ENCODE data around the gene POLG. TPM values are rescaled to one million over a fixed set of nuclear protein-coding genes. Genes with fewer than 3 reads are reported as not detected.
A peak's percentile ranks its signal among the peaks of the same experiment; 100 is the strongest.

Gene POLG
- total and polyA plus RNA-seq, 2 experiments from 2014 or later, result 28.8 to 74.1 TPM

GRCh38 chr15:89371228-89372044, 36.8 kb upstream of the POLG start:
- H3K27me3 Mint-ChIP-seq (ENCODE audit: insufficient read depth, low read depth, poor library complexity), result peaks cover 98% of the 10 kb centered on the region
- Histone ChIP-seq H3K9me2 (ENCODE audit: insufficient read depth) (no peaks in the 10 kb centered on the region), H3K4me1 (ENCODE audit: insufficient read depth) (peaks cover 65% of the 10 kb centered on the region), H3K36me3 (ENCODE audit: insufficient read depth) (no peaks in the 10 kb centered on the region; the same call in 1 of the 2 replicates), H3K79me2 (replicated peaks; ENCODE audit: insufficient read depth) (no peaks in the 10 kb centered on the region), H3K27ac (ENCODE audit: low read depth) (no peak overlapping the region), H3K27me3 (ENCODE audit: insufficient read depth) (peaks cover 100% of the 10 kb centered on the region), H3K4me3 (peak overlapping the region; percentile 48), H3F3A (replicated peaks; ENCODE audit: low read depth) (peaks cover 31% of the 10 kb centered on the region), H2AFZ (peak overlapping the region; percentile 18; the same call in 1 of the 2 replicates), H3K4me2 (peak overlapping the region; percentile 71), H4K20me1 (replicated peaks; ENCODE audit: insufficient read depth) (peaks cover 46% of the 10 kb centered on the region)
- H3K36me3 Mint-ChIP-seq (ENCODE audit: low read depth), result no peaks in the 10 kb centered on the region
- H3K9me3 Mint-ChIP-seq, result peaks cover 4% of the 10 kb centered on the region; the same call in 2 of the 3 replicates
- TF ChIP-seq CREB1 (CRISPR knock-in tag; IDR thresholded peaks at IDR 0.05; ENCODE audit: low read depth) (no peak), JUNB (IDR thresholded peaks at IDR 0.05; ENCODE audit: unreplicated experiment) (no peak), ZNF114 (CRISPR knock-in tag; IDR thresholded peaks at IDR 0.05) (no peak), EZH2 (IDR thresholded peaks at IDR 0.05; ENCODE audit: low read depth, unreplicated experiment) (peak; percentile 78), EZH2phosphoT487 (IDR thresholded peaks at IDR 0.05; ENCODE audit: unreplicated experiment) (peak; percentile 99), NANOG (IDR thresholded peaks at IDR 0.05; ENCODE audit: borderline replicate concordance) (no peak)
- peak; percentile 59 for DNase-seq (ENCODE audit: low spot score)
- peak overlapping the region; percentile 52 for H3K4me3 Mint-ChIP-seq
- H3K4me1 Mint-ChIP-seq, result peaks cover 42% of the 10 kb centered on the region
- no peak overlapping the region for H3K27ac Mint-ChIP-seq
- peak; percentile 9 for ATAC-seq

GRCh38 chr15:89370978-89371227, 36.3 kb upstream of the POLG start:
- H3K79me2 ChIP-seq (replicated peaks; ENCODE audit: insufficient read depth), result no peaks in the 10 kb centered on the region
- H3K4me1 Mint-ChIP-seq, result peaks cover 44% of the 10 kb centered on the region
- H3K27me3 ChIP-seq (ENCODE audit: insufficient read depth), result peaks cover 100% of the 10 kb centered on the region

More at GRCh38 chr15:89370978-89371227, 36.3 kb upstream of the POLG start:
- peaks cover 47% of the 10 kb centered on the region for H4K20me1 ChIP-seq (replicated peaks; ENCODE audit: insufficient read depth)
- H3F3A ChIP-seq (replicated peaks; ENCODE audit: low read depth), result peaks cover 32% of the 10 kb centered on the region
- H3K36me3 Mint-ChIP-seq (ENCODE audit: low read depth), result no peaks in the 10 kb centered on the region
- H3K4me3 Mint-ChIP-seq, result peak overlapping the region; percentile 32; the same call in 2 of the 3 replicates
- peak overlapping the region; percentile 18; the same call in 1 of the 2 replicates for H2AFZ ChIP-seq
- DNase-seq (ENCODE audit: low spot score) (no peak), ATAC-seq (no peak)
- H3K27ac Mint-ChIP-seq, result no peak overlapping the region
- no peak overlapping the region for H3K27ac ChIP-seq (ENCODE audit: low read depth)
- no peaks in the 10 kb centered on the region for H3K9me2 ChIP-seq (ENCODE audit: insufficient read depth)
- peaks cover 7% of the 10 kb centered on the region; the same call in 2 of the 3 replicates for H3K9me3 Mint-ChIP-seq
- TF ChIP-seq, protein P1, sequence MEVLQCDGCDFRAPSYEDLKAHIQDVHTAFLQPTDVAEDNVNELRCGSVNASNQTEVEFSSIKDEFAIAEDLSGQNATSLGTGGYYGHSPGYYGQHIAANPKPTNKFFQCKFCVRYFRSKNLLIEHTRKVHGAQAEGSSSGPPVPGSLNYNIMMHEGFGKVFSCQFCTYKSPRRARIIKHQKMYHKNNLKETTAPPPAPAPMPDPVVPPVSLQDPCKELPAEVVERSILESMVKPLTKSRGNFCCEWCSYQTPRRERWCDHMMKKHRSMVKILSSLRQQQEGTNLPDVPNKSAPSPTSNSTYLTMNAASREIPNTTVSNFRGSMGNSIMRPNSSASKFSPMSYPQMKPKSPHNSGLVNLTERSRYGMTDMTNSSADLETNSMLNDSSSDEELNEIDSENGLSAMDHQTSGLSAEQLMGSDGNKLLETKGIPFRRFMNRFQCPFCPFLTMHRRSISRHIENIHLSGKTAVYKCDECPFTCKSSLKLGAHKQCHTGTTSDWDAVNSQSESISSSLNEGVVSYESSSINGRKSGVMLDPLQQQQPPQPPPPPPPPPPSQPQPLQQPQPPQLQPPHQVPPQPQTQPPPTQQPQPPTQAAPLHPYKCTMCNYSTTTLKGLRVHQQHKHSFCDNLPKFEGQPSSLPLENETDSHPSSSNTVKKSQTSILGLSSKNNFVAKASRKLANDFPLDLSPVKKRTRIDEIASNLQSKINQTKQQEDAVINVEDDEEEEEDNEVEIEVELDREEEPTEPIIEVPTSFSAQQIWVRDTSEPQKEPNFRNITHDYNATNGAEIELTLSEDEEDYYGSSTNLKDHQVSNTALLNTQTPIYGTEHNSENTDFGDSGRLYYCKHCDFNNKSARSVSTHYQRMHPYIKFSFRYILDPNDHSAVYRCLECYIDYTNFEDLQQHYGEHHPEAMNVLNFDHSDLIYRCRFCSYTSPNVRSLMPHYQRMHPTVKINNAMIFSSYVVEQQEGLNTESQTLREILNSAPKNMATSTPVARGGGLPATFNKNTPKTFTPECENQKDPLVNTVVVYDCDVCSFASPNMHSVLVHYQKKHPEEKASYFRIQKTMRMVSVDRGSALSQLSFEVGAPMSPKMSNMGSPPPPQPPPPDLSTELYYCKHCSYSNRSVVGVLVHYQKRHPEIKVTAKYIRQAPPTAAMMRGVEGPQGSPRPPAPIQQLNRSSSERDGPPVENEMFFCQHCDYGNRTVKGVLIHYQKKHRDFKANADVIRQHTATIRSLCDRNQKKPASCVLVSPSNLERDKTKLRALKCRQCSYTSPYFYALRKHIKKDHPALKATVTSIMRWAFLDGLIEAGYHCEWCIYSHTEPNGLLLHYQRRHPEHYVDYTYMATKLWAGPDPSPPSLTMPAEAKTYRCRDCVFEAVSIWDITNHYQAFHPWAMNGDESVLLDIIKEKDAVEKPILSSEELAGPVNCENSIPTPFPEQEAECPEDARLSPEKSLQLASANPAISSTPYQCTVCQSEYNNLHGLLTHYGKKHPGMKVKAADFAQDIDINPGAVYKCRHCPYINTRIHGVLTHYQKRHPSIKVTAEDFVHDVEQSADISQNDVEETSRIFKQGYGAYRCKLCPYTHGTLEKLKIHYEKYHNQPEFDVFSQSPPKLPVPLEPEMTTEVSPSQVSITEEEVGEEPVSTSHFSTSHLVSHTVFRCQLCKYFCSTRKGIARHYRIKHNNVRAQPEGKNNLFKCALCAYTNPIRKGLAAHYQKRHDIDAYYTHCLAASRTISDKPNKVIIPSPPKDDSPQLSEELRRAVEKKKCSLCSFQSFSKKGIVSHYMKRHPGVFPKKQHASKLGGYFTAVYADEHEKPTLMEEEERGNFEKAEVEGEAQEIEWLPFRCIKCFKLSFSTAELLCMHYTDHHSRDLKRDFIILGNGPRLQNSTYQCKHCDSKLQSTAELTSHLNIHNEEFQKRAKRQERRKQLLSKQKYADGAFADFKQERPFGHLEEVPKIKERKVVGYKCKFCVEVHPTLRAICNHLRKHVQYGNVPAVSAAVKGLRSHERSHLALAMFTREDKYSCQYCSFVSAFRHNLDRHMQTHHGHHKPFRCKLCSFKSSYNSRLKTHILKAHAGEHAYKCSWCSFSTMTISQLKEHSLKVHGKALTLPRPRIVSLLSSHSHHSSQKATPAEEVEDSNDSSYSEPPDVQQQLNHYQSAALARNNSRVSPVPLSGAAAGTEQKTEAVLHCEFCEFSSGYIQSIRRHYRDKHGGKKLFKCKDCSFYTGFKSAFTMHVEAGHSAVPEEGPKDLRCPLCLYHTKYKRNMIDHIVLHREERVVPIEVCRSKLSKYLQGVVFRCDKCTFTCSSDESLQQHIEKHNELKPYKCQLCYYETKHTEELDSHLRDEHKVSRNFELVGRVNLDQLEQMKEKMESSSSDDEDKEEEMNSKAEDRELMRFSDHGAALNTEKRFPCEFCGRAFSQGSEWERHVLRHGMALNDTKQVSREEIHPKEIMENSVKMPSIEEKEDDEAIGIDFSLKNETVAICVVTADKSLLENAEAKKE (CRISPR knock-in tag; IDR thresholded peaks at IDR 0.05), result no peak
- peak; percentile 99 for TF ChIP-seq EZH2 (IDR thresholded peaks at IDR 0.05; ENCODE audit: low read depth, unreplicated experiment)
- no peak for TF ChIP-seq NANOG (IDR thresholded peaks at IDR 0.05; ENCODE audit: borderline replicate concordance)
- no peak for TF ChIP-seq ZNF331 (CRISPR knock-in tag; IDR thresholded peaks at IDR 0.05; ENCODE audit: low read depth)
- no peak for TF ChIP-seq CTCF (conservative IDR thresholded peaks at IDR 0.05; ENCODE audit: low read depth in 2 of 2)
- TF ChIP-seq EZH2phosphoT487 (IDR thresholded peaks at IDR 0.05; ENCODE audit: unreplicated experiment), result no peak
- peak overlapping the region; percentile 71 for H3K4me2 ChIP-seq
- peaks cover 64% of the 10 kb centered on the region for H3K4me1 ChIP-seq (ENCODE audit: insufficient read depth)
- peaks cover 98% of the 10 kb centered on the region for H3K27me3 Mint-ChIP-seq (ENCODE audit: insufficient read depth, low read depth, poor library complexity)
- H3K36me3 ChIP-seq (ENCODE audit: insufficient read depth), result no peaks in the 10 kb centered on the region; the same call in 1 of the 2 replicates
- peak overlapping the region; percentile 48 for H3K4me3 ChIP-seq

Data from GM23338 (cell line).